ENCODE results near the gene FBXW2. TPM values are rescaled to one million over a fixed set of nuclear protein-coding genes. Genes with fewer than 3 reads are reported as not detected.

The FBXW2 gene
- total and polyA plus RNA-seq, 10 donors: 8.7 to 121 (median 90.1) TPM

DNA sequence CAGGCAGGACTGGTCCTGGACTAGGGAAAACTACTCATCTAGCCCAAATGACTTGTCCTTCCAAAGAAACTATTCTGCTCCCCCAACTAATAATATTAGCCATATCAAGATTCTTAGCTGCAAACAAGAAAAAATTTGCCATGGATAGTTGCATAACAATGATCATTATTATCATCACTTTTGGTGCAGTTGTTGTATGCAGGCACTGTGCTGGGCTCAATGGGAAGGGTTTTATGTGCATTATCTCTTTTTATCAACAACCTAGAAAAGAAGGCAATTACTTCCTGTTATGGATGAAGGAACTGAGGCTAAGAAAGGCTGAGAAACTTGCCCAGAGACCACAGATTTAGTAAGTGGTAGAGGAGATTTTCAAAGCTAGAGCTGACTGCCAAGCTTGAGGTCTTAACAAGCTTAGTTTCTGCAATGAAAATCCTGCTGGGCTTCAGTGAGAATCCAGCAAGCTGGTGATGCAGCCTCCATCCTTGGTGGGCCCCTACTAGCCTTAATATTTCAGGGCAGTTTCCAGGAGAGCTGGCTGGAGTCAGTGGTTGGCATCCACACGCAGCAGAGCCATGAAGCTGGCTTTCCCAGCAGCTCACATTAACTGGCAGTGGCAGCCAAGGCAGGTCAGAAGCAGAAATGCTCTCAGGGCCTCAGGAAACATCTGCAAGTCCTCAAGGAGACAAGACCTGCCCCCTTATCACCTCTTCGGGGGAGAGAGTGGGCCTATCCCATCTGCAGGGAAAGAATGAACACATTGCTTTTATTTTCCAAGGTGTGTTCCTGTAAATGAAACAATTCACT lies 58.4 kb downstream of the FBXW2 start:
- H3K4me3 ChIP-seq: peak overlapping the region in 1 of 8 donors; percentile 50
- H3K4me1 ChIP-seq: peaks cover 0 to 74% (median 23%) of the 10 kb centered on the region in 6 donors
- TF ChIP-seq CTCF (IDR thresholded peaks at IDR 0.05 in 8 of 11, conservative IDR thresholded peaks at IDR 0.05 in 3 of 11): no peak
- peak in 1 of 3 donors; percentile 43 for TF ChIP-seq POLR2AphosphoS5 (IDR thresholded peaks at IDR 0.05)
- no peak for DNase-seq
- peak overlapping the region in 7 of 8 donors; percentile 78 to 97 (median 90) for H3K27ac ChIP-seq
- H3K36me3 ChIP-seq: no peaks in the 10 kb centered on the region
- WGBS, 5 donors: 15 to 35% (median 25%) methylated on average over 2 of the region's 2 CpGs
- intact Hi-C loops (cut with DNase I; ENCODE audit: low total_unique reads): no loop called here
- H3K9me3 ChIP-seq: no peaks in the 10 kb centered on the region
- no peaks in the 10 kb centered on the region for H3K27me3 ChIP-seq (replicated peaks in 1 of 7)

- intact Hi-C loops (cut with DNase I; ENCODE audit: low total_unique reads): no loop called here
- Histone ChIP-seq H3K9me3 (no peaks in the 10 kb centered on the region), H3K4me3 (no peak overlapping the region), H3K36me3 (no peaks in the 10 kb centered on the region), H3K4me1 (peaks cover 0 to 84% (median 23%) of the 10 kb centered on the region in 6 donors), H3K27ac (peak overlapping the region in 5 of 8 donors; percentile 35 to 97 (median 90)), H3K27me3 (replicated peaks in 1 of 7) (no peaks in the 10 kb centered on the region)
- 75 to 87% (median 86%) methylated on average over 5 of the region's 5 CpGs for WGBS, 5 donors
- DNase-seq: no peak
- TF ChIP-seq POLR2A (IDR thresholded peaks at IDR 0.05): no peak
- no peak for TF ChIP-seq CTCF (IDR thresholded peaks at IDR 0.05 in 8 of 11, conservative IDR thresholded peaks at IDR 0.05 in 3 of 11)
Observed at GRCh38 chr9:120733190-120733589, 60.0 kb downstream of the FBXW2 start.

- Histone ChIP-seq H3K9me3 (no peaks in the 10 kb centered on the region), H3K4me3 (no peak overlapping the region), H3K27me3 (replicated peaks in 1 of 7) (no peaks in the 10 kb centered on the region), H3K4me1 (peaks cover 0 to 64% (median 19%) of the 10 kb centered on the region in 6 donors), H3K27ac (peak overlapping the region in 2 of 8 donors; percentile 6 to 97), H3K36me3 (no peaks in the 10 kb centered on the region)
- TF ChIP-seq POLR2AphosphoS5 (IDR thresholded peaks at IDR 0.05) (no peak), POLR2A (IDR thresholded peaks at IDR 0.05) (no peak), CTCF (IDR thresholded peaks at IDR 0.05 in 8 of 11, conservative IDR thresholded peaks at IDR 0.05 in 3 of 11) (no peak)
- no peak for DNase-seq
- 85 to 94% (median 88%) methylated on average over 7 of the region's 7 CpGs for WGBS, 5 donors
- intact Hi-C loops (cut with DNase I; ENCODE audit: low total_unique reads): no loop called here
Observed at GRCh38 chr9:120730654-120731514, 62.3 kb downstream of the FBXW2 start.
